PFSK-1 (cell line): ENCODE results near the gene BCL2L15.

Source experiments
- FOXP2 ChIP-seq: optimal IDR thresholded peaks from 2 replicates; pipeline ENCODE3; 2011; ENCODE audit warnings: borderline replicate concordance, control low read depth, inconsistent platforms; ENCODE audit not compliant: insufficient read depth; ENCODE audit errors: extremely low read length, extremely low read depth
- POLR2AphosphoS5 ChIP-seq: IDR thresholded peaks from 2 replicates; pipeline ENCODE4 v1.6.1; 2012; ENCODE audit warnings: low read depth, mild to moderate bottlenecking, control low read depth, low read length, moderate library complexity
- REST ChIP-seq, 2 experiments: IDR thresholded peaks; 2 replicates each; pipeline versions ENCODE4 v1.6.1 to v1.8.0; 2011 to 2012; ENCODE audit warnings: low read depth in 2 of 2, low read length in 2 of 2, control low read depth in 1 of 2, inconsistent platforms in 1 of 2, mild to moderate bottlenecking in 1 of 2, moderate library complexity in 1 of 2; ENCODE audit not compliant: insufficient read depth in 1 of 2
- SIN3A ChIP-seq: IDR thresholded peaks from 2 replicates; pipeline ENCODE4 v1.6.1; 2012; ENCODE audit warnings: mild to moderate bottlenecking, low read length, moderate library complexity, borderline replicate concordance; ENCODE audit not compliant: insufficient read depth
- TAF1 ChIP-seq: IDR thresholded peaks from 2 replicates; pipeline ENCODE4 v1.6.1; 2012; ENCODE audit warnings: low read length, control low read depth, borderline replicate concordance; ENCODE audit not compliant: insufficient read depth

BCL2L15 gene

DNA sequence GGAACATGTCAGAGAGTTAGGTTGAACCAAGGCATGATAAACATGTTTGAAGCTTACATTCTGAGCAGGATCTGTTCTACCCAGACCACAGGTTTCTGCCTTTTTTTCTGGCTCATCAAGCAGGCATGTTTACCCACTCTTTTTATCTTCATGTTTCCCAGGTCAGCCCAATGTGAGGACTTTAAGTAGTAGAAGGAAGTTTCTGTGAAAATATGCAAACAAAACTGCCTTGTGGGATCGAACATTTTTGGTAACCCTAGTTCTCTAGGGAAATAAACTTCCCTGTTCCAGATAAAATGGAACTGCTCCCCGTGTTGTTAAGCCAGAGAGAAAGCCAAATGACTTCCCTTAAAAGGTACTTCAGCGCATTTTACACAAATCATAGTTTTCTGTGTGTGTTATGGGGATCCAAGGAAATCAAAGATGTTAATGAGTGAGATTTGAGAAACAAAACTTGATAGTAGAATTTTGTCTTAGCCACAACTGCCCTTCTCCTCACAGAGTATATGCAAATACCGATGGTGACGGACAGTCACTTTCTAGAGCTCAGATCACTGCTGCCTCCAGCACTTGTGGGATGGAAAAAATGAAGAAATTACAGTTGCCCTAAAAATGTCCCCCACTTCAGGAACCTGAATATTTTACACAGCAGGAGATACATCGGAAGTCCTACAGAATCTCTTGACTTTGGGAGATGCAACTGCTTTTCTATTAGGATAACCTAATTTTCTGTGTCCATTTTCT is 41.0 kb upstream of the BCL2L15 start:
- TF ChIP-seq FOXP2 (no peak), REST (IDR thresholded peaks at IDR 0.05; ENCODE audit: insufficient read depth in 1 of 2, low read depth in 2 of 2, low read length in 2 of 2) (no peak), POLR2AphosphoS5 (no peak), SIN3A (no peak), TAF1 (no peak)

DNA sequence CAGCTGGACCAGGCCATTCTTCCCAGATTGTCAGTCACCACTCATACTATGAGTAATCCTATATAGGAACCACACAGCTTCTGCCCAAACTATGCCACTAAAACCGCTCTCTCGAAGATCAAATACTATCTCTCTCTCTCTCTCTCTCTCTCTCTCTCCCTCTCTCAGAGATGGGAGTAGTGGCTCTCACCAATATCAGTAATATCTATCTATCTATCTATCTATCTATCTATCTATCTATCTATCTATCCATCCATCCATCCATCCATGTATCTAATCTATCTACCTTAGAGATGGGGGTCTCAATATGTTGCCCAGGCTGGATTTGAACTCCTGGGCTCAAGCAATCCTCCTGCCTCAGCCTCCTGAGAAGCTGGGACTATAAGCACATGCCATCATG is 37.1 kb upstream of the BCL2L15 start:
- TF ChIP-seq POLR2AphosphoS5 (no peak), TAF1 (no peak), REST (IDR thresholded peaks at IDR 0.05; ENCODE audit: insufficient read depth in 1 of 2, low read depth in 2 of 2, low read length in 2 of 2) (no peak), SIN3A (no peak), FOXP2 (no peak)

DNA sequence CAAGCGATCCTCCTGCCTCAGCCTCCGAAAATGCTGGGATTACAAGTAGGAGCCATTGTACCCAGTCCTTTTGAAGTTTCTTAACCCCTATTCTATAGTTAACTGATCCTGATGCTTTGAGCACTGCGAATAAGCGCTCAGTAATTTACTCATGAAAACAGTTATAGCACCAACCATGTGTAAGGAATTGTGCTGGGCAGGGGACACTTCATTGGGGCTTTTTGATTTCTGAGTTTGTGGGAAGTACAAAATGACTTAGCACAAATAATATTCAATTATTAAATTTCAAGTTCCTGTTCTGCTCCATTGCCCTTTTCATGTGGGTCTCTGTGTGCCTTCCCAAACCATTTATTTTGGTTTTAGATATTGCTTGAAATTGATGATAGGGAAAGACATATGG is 35.6 kb upstream of the BCL2L15 start:
- no peak for TF ChIP-seq SIN3A

GRCh38 chr1:113918243-113918642 is 30.9 kb upstream of the BCL2L15 start:
- TF ChIP-seq FOXP2 (no peak), POLR2AphosphoS5 (no peak), TAF1 (no peak), REST (IDR thresholded peaks at IDR 0.05; ENCODE audit: insufficient read depth in 1 of 2, low read depth in 2 of 2, low read length in 2 of 2) (no peak), SIN3A (no peak)

DNA sequence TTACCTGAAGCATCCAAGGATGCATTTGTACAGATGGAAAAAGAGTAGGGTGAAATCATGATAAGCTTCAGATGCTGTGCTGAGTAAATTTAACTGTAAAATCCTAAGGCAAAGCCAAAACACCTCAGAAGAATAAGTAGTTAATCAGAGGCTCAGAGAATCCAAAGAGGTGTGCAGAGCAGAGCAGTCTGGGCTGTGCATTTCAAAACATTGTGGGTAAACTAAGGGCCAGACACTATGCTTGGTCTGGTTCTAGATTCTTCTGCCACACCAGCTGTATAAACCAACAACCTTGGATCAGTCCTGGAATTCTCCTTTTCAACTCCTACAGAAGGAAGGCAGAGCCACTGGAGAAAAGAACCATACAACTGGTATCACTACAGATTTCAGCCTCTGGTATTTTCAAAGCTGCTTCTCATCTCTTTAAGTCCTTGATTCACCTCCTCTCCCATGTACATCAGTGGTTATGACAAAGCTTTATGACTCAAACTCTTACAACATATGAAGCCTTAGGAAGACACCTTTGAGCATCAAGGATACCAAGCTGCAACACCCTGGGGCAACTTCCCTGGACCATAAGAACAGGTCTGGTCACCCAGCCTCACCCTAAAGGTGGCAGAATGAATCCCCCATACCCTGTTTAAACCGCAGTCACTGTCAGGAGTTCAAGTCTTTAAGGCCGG is 30.2 kb upstream of the BCL2L15 start:
- no peak for TF ChIP-seq SIN3A
- no peak for TF ChIP-seq FOXP2
- no peak for TF ChIP-seq TAF1
- TF ChIP-seq REST (IDR thresholded peaks at IDR 0.05; ENCODE audit: insufficient read depth in 1 of 2, low read depth in 2 of 2, low read length in 2 of 2) = no peak
- no peak for TF ChIP-seq POLR2AphosphoS5
